ENCODE data around the gene PNMA8A. TPM values are rescaled to one million over a fixed set of nuclear protein-coding genes. Genes with fewer than 3 reads are reported as not detected.
"Not testable (repeated sequence)": the region's sequence is repeated elsewhere in the genome, so short reads cannot be mapped to it uniquely, and the experiment has no call there.

PNMA8A gene
- total RNA-seq, 1 donor = 7.3 TPM

DNA sequence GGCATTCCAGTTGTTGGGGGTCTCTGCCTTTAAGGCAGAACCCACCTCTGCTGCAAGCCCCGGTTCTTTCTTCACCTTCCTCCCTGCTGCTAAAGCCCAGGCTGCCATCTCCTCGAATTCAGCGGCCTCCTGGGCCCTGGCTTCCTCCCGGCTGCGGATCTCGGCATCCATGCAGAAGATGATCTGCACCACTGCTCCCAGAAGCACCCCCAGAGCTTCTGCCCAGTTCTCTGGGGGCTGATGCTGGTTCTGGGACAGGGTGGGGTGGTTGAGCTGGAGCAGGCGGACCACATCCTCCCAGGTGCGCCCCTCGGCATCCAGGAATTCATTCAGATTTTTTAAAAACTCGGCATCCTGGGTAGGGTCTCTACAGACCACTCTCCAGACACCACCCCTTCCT is 987 bp downstream of the PNMA8A start:
- DNase-seq (ENCODE audit: low read depth in 2 of 3, low spot score in 2 of 3) = no peak

DNA sequence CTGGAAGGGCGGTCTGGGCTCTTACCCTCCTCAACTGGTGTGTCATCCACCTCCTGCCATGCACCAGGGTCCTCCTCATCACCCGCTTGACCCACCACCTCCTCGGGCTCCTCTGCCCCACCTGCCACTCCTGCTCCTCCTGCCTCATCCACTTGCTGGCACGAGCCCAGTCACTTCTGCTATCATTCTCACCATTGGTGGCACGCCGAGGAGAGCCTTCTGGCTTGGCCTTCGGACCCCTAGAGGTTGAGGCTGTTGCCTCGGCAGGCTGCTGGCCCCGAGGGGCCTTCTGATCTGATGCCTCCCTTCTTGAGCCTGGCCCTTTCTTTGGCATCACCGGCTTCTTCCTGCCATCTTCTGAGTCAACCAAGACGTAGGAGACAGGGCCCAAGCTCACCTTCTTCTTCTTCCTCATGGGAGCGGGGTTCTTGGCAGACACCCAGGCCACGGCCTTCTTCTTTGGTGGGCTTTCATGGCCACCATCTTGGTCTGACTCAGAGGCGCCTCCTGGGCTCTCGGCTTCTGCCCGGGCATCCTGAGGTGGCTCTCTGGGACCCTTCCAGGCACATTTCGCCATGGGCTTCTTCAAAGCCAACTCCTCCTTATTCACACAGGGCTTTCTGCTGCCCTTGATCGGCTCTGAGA is 1.7 kb downstream of the PNMA8A start:
- DNase-seq (ENCODE audit: low read depth in 2 of 3, low spot score in 2 of 3) = no peak

DNA sequence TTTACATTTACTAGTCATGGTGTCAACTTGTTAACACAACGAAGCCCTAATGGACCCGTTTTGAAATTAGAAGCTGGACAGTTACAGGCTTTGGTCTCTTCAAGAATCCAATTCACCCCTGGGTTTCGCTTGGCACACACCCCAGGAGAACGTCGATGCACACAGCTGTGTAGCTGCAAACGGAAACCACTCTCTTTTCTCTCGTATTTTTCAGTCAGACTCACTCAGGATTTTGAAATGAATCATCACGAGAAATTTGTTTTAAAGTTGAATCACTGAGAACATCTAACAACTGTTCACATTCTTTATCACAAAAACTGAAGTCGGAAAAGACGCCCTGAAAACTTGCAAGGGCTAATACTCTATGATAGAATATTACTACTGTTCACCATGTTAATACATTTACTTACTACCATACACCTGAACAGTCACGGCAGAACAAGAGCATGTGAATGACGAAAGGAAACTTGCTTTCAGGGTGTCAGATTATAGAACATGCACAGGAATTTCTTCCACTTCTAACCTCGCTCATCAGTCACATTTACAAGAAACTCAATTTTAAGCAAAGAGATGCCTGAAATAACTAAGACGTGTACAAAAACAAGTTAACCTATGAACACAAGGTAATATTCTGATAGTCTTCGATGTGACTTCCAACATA is 4.7 kb downstream of the PNMA8A start:
- no peak for DNase-seq (ENCODE audit: low read depth in 2 of 3, low spot score in 2 of 3)

DNA sequence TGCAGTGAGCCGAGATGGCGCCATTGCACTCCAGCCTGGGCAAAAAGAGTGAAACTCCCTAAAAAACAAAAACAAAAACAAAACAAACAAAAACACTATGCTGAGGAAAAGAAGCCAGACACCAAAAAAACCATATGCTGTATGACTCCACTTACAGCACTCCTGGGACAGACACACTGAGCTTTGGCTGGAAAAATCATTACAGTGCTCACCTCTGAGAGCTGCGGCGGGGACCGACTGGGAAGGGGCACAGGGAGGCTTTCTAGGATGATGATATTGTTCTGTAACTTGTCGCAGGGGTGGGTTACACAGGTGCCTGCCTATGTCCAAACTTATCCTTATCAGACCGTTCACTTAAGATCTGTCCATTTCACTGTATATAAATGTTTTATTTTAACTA is 7.8 kb downstream of the PNMA8A start:
- no peak for DNase-seq (ENCODE audit: low read depth in 2 of 3, low spot score in 2 of 3)

DNA sequence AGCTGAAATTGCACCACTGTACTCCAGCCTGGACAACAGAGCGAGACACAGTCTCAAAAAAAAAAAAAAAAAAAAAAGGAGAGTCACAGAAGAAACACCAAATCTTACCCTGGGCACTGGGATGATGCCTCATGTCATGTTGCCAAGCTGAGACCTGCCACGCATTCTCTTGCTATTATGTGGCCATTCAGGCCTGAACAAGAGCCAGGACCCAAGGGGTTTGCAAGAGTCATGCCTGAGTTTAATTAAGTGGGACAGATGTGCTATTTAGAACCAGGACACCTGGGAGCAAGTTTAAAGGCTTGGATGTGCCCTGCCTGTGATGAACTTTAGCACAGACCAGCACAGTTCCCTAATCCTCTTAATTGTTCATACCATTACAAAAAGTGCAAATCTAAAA is 9.8 kb downstream of the PNMA8A start:
- no peak for DNase-seq (ENCODE audit: low read depth in 2 of 3, low spot score in 2 of 3)

DNA sequence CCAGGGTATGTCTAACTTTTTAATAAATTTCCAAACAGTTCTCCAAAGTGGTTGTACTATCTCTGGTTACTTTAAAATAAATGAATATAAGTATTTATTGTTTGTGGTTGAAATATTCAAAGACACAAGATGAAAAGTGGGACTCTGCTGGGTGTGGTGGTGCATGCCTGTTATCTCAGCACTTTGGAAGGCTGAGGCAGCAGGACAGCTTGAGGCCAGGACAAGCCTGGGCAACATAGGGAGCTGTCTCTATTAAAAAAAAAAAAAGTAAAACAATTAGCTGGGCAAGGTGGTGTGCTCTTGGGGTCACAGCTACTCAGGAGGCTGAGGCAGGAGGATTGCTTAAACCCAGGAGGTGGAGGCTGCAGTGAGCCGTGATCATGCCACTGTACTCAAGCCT is 10.4 kb downstream of the PNMA8A start:
- DNase-seq (ENCODE audit: low read depth in 2 of 3, low spot score in 2 of 3) = no peak

DNA sequence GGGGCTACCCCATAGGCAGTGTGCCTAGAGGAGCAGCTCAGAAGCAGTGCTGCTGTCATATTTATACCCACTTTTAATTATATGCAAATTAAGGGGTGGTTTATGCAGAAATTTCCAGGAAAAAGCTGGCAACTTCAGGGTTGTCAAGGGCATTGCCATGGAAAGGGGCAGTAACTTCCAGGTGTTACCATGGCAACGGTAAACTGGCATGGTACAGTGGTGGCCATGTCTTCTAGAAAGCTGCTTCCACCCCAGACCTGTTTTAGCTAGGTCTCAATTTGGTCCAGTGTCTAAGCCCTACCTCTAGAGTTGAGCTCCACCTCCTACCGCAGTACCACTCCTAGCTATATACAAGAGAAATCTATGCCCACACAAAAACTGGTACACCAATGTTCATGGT is 11.3 kb downstream of the PNMA8A start:
- DNase-seq (ENCODE audit: low read depth in 2 of 3, low spot score in 2 of 3) = no peak

DNA sequence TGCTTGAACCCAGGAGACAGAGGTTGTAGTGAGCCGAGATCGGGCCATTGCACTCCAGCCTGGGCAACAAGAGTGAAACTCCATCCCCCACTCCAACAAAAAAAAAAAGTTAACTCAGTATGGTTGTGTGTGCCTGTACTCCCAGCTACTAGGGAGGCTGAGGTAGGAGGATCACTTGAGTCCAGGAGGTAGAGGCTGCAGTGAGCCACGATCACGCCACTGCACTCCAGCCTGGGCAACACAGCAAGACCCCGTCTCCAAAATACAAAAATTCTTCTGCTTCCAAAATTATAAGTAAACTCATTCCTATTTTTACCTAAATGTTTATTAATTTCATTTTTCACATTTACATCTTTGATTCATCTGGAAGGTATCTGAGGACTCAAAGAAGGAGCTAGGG is 14.4 kb downstream of the PNMA8A start:
- DNase-seq (ENCODE audit: low read depth in 2 of 3, low spot score in 2 of 3) = no peak

DNA sequence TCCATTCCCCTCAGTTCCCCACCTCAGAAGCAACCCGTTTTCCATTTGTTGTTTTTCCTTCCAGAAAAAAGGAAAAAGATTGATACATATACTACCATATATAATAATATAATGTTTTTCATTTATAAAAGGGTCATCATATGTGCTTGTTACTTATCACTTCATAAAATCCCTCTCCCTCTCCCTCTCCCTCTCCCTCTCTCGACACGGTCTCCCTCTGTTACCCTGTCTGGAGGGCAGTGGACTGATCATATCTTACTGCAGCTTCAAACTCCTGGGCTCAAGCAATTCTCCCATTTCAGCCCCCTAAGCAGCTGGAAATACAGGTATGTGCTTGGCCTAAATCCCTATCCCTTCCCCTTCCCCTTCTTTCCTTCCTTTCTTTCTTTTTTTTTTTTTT is 17.1 kb downstream of the PNMA8A start:
- DNase-seq (ENCODE audit: low read depth in 2 of 3, low spot score in 2 of 3) = no peak

DNA sequence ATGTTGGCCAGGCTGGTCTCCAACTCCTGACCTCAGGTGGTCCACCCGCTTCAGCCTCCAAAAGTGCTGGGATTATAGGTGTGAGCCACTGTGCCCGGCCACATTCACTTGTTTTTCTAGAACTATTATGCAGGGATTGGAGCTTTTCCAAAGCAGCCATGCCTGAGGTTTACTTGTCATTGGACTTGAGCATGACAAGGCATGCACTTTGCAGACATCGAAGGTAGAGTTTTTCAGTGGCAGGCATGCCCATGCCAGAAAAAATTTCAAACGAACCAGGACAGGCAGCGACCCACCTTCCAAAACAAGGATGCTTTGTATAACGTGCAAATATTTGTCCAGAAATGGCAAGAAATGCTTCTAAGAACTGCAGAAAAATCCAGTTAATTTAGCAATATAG is 17.7 kb downstream of the PNMA8A start:
- no peak for DNase-seq (ENCODE audit: low read depth in 2 of 3, low spot score in 2 of 3)

DNA sequence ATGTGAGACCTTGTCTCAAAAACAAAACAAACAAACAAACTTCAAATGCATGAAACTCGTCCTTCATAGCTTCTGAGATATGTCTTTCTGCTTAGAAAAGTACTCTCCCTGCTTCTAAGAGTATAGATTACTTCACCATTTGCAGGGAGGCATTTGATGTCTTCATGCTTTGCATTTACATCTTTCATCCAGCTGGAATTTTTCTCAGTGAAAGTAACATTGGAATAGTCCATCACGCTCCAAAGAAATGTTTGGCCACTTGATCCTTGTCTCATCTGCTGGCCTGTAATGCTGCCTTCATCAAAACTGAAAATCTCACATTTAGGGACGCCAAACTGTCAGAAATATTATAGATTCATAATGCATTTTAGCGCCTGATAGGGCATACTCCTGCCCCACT is 19.2 kb downstream of the PNMA8A start:
- DNase-seq (ENCODE audit: low read depth in 2 of 3, low spot score in 2 of 3) = no peak

DNA sequence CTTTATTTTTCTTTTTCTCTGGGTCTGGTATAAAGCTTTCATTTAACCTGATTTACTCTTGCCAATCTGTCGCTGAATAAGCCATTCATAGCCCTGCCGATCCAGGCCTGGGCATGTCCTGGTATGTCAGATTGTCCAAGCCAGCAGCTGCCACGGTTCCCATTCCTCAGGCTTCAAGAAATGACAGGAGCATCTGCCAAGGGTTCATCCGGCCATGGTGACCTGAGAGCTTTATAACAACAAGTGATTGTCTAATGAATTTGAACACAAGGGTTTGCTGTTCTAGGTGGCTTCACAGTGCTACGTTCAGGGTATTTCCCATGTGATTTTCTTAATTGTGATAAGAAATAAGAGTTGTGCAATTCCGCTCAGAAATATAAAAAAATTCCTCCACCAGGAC is 20.0 kb downstream of the PNMA8A start:
- no peak for DNase-seq (ENCODE audit: low read depth in 2 of 3, low spot score in 2 of 3)

DNA sequence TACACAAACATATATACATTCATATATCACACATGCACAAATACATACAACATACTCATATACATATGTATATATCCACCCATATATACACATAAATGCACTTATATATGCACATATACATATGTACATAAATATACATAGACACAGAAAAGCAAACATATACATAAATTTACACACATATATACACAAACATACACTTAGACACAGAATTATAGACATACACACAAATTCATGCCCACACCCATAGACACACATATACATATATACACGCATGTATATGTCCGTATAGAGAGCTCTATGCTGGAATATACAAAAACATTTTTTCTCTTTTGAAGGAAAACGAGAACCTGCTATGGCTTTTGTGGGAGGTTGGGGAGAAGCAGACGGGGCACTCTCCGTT is 20.6 kb downstream of the PNMA8A start:
- no peak for DNase-seq (ENCODE audit: low read depth in 2 of 3, low spot score in 2 of 3)

DNA sequence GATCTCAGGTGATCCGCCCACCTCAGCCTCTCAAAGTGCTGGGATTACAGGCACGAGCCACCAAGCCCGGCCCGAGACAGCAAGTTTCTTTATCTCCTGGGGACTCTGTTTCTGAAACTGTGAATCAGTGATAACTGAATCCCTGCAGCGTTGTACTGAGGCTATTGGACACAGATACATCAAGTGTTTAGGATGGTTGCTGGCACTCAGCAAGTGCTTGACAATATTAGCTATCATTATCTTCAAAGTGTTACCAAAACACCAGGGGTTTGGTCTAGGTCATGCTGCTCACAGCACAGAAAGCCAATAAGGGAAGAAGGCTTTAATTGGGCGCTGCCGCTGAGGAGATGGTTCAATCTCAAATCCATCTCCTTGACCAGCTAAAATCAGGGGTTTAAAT is 22.1 kb downstream of the PNMA8A start:
- DNase-seq (ENCODE audit: low read depth in 2 of 3, low spot score in 2 of 3) = no peak

DNA sequence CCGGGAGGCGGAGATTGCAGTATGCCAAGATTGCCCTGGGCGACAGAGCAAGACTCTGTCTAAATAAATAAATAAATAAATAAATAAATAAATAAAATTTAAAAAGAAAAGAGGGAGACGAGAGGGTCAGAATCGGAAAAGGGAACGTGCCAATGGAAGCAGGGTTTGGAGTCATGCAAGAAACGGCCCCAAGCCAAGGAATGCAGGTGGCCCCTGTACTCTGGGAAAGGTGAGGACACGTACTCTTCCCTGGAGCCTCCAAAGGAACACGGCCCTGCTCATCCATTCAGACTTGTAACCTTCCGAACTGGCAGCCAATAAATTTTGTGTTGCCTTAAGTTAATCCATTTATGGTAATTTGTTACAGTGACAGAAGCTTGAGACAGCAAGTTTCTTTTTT is 22.8 kb downstream of the PNMA8A start:
- DNase-seq (ENCODE audit: low read depth in 2 of 3, low spot score in 2 of 3) = no peak

DNA sequence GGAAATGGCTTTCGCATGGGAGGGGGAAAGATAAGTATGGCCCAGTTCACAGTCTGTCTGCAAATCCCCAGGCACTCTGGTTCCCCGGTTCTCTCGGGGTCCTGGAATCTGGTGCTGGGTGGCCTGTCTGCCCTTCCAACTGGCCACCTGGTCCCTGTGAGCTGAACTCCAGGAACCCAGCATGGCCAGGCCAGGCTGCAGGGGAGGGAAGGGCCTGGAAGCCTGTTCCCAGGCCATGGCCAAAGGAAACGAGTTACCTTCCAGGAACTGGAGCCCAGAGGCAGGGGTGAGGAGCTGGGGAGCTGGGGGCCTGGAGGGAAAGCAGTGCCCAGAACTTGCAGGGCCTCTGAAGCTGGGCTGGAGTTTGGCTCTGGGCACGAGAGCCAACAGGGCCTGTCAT is 23.5 kb downstream of the PNMA8A start:
- DNase-seq (ENCODE audit: low read depth in 2 of 3, low spot score in 2 of 3) = no peak

DNA sequence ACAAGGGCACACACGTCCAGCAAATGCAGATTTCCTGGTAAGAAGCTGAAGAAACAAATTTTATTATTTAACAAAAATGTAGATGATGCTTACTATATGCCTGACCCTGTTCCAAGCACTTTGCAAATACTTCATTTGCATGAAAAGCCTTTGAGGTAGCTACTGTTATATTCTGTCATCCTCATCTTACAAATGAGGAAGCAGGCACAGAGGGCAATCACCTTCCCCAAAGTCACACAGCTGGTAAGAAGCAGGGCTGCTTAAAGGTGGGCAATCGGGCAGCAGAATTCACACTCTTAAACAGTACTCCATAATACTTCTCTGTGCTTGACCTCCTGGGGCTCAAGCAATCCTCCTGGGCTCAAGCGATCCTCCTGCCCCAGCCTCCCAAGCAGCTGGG is 24.4 kb downstream of the PNMA8A start:
- no peak for DNase-seq (ENCODE audit: low read depth in 2 of 3, low spot score in 2 of 3)

DNA sequence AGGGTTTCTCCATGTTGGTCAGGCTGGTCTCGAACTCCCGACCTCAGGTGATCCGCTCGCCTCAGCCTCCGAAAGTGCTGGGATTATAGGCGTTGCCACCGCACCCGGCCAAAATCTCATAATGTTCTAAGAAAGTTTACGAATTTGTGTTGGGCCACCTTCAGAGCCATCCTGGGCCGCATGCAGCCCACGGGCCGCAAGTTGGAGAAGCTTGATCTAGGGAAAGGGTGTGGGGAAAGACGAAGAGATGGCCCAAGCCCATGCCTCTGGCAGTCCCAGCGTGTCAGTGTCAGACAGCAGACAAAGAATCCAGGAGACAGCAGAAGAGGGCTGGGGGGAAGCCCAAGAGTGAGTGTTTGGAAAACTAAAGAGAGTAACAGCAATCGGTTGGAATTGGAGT is 25.3 kb downstream of the PNMA8A start:
- no peak for DNase-seq (ENCODE audit: low read depth in 2 of 3, low spot score in 2 of 3)

DNA sequence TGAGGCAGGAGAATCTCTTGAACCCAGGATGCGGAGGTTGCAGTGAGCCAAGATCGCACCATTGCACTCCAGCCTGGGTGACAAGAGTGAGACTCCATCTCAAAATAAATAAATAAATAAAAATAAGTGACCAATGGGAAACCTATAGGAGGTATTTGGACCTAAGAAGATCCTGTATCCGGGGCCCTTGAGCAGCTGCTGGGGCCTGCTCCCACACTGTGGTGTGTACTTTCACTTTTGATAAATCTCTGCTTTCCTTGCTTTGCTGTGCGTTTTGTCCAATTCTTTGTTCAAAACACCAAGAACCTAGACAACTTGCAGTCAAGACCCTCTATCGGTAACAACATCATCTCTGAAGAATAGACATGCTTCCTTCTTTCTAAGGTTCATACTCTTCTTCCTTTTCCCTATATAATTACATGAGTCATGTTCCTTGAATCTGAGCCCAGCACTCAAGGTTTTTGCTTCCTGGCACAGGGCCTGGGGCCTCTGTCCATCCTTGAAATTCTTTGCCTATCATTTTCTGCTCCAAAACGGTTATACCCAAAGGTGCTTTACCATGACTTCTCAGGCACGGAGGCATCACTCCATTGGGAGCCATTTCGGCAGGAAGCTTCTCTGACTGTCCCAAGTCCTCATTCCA is 28.4 kb downstream of the PNMA8A start:
- no peak for DNase-seq (ENCODE audit: low read depth in 2 of 3, low spot score in 2 of 3)

DNA sequence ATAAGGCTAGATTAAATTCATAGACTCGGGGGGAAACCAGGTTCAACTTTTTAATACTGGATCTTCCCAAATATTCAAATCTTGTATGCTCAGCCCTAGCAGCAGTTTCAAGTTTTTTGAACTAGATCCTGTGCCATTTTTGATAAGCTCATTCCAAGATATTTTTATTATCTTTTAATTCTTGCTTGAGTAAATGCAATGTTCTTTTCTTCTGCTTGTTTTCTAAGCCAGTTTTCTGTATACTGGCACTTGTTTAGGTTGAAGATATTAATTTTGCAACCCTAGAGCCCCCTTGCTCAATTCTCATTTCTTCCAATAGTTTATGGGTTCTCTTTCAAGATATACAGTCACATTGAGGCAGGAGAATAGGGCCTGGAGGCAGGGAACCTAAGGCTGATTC is 29.5 kb downstream of the PNMA8A start:
- DNase-seq (ENCODE audit: low read depth in 2 of 3, low spot score in 2 of 3) = no peak

DNA sequence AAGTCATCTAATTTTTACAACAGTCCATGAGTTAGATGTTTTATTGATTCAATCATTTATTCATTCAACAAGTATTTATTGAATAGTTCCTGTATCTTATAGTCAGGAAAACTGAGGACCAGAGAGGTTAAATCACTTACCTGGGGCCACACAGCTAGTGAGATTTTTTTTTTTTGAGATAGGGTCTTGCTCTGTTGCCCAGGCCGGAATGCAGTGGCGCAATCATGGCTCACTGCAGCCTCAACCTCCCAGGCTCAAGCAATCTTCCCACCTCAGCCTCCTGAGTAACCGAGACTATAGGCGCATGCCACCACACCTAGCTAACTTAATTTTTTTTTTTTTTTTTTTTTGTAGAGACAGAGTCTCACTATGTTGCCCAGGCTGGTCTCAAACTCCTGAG is 35.7 kb downstream of the PNMA8A start:
- DNase-seq (ENCODE audit: low read depth in 2 of 3, low spot score in 2 of 3) = not testable (repeated sequence)

DNA sequence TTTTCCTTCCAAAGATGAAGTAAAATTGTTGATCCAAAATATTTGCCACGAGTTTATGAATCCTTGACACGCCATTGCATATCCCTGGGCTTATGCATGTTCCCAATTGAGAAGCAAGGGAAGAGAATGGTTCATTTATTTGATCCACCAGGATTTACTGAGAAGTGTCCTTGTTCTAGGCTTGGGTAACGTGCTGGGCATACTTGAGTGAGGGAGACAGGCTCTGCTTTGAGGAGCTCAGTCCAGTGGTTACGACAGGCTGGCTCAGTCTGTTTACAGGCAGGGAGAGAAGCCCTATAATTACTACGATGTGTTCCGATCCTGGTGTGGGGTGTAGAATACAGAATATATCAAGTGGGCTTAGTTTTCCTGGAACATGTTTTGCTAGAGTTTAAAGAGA is 36.4 kb downstream of the PNMA8A start:
- DNase-seq (ENCODE audit: low read depth in 2 of 3, low spot score in 2 of 3) = no peak

Data from hematopoietic multipotent progenitor cell (in vitro differentiated cells).